ENCODE data around the gene ANXA5. TPM values are rescaled to one million over a fixed set of nuclear protein-coding genes. Genes with fewer than 3 reads are reported as not detected.

Gene ANXA5
- total RNA-seq (10 to 100 TPM; 82.5 to 91.6 TPM), polyA plus RNA-seq (100 to 1,000 TPM in 1 of 2 donors, 10 to 100 TPM in 1; 71.0 to 131 TPM)

DNA sequence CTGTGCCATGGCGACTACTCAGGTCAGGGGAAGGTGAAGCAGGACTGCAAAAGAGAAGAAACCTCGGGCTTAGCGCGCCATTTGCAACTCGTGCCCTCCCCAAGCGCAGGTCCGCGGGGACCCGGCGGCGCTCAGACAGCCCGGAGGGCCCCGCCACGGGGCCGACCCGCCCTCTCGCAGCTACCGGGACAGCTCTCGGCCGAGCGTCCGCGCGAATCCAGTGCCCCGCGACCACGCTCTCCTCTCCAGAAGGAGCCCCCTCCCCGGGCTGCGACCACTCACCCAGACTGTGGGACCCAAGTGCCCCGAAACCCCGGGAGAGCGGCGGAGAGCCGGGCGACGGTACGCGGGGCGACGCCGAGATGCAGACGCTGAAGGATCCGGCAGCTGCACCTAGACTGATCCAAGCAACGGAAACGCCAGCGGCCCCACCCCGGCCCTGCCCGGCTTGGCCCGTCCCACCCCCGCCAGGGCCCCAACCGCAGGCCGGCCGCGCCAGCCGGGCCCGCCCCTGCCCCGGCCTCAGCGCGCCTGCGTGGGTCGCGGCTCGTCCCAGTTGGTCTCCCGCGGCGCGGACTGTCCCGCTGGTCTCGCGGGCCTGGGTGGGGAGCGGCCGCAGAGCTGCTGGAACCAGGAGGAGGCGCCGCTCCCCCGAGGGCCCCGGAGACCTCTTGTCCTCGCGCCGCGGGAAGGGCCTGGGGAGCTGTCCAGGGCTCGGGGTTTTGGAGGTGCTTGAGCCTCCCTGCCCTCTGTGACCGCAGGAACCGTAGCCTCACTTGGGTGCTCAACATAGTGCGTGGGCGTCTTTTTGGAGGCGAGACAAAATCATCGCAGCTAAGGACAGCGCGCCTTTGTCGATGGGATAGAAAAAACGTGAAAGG lies at the start of gene ANXA5:
TSS of gene ANXA5 (minus strand) at position 400 of the 881 bp plus-strand sequence. CDS start at position 9, 391 bp downstream.
- TF ChIP-seq TAF1 (conservative IDR thresholded peaks at IDR 0.05) (peak; percentile 45), EGR1 (IDR thresholded peaks at IDR 0.05; ENCODE audit: low read depth in 2 of 2) (peak; percentile 95), FOXA2 (IDR thresholded peaks at IDR 0.05) (no peak), RAD21 (IDR thresholded peaks at IDR 0.05) (peak; percentile 42 to 58), JUND (IDR thresholded peaks at IDR 0.05) (no peak), NR2F2 (IDR thresholded peaks at IDR 0.05) (peak; percentile 20), RXRA (IDR thresholded peaks at IDR 0.05) (peak in 1 of 2 donors; percentile 24)
- TF ChIP-seq, protein P1, sequence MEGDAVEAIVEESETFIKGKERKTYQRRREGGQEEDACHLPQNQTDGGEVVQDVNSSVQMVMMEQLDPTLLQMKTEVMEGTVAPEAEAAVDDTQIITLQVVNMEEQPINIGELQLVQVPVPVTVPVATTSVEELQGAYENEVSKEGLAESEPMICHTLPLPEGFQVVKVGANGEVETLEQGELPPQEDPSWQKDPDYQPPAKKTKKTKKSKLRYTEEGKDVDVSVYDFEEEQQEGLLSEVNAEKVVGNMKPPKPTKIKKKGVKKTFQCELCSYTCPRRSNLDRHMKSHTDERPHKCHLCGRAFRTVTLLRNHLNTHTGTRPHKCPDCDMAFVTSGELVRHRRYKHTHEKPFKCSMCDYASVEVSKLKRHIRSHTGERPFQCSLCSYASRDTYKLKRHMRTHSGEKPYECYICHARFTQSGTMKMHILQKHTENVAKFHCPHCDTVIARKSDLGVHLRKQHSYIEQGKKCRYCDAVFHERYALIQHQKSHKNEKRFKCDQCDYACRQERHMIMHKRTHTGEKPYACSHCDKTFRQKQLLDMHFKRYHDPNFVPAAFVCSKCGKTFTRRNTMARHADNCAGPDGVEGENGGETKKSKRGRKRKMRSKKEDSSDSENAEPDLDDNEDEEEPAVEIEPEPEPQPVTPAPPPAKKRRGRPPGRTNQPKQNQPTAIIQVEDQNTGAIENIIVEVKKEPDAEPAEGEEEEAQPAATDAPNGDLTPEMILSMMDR (IDR thresholded peaks at IDR 0.05; ENCODE audit: low read depth, low read length, missing input control) = peak; percentile 19
- TF ChIP-seq, protein P2, sequence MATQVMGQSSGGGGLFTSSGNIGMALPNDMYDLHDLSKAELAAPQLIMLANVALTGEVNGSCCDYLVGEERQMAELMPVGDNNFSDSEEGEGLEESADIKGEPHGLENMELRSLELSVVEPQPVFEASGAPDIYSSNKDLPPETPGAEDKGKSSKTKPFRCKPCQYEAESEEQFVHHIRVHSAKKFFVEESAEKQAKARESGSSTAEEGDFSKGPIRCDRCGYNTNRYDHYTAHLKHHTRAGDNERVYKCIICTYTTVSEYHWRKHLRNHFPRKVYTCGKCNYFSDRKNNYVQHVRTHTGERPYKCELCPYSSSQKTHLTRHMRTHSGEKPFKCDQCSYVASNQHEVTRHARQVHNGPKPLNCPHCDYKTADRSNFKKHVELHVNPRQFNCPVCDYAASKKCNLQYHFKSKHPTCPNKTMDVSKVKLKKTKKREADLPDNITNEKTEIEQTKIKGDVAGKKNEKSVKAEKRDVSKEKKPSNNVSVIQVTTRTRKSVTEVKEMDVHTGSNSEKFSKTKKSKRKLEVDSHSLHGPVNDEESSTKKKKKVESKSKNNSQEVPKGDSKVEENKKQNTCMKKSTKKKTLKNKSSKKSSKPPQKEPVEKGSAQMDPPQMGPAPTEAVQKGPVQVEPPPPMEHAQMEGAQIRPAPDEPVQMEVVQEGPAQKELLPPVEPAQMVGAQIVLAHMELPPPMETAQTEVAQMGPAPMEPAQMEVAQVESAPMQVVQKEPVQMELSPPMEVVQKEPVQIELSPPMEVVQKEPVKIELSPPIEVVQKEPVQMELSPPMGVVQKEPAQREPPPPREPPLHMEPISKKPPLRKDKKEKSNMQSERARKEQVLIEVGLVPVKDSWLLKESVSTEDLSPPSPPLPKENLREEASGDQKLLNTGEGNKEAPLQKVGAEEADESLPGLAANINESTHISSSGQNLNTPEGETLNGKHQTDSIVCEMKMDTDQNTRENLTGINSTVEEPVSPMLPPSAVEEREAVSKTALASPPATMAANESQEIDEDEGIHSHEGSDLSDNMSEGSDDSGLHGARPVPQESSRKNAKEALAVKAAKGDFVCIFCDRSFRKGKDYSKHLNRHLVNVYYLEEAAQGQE (IDR thresholded peaks at IDR 0.05) = peak; percentile 95
- peak within 1 kb of the TSS; percentile 81 to 88 for H3K9ac ChIP-seq (ENCODE audit: low read depth in 1 of 2, low read length in 2 of 2)
- no peaks in the 10 kb centered on the region for H3K9me3 ChIP-seq (ENCODE audit: control insufficient read depth in 4 of 4, low read length in 3 of 4)
- 1% methylated on average over 91 of the region's 91 CpGs for WGBS
- no peaks in the 10 kb centered on the region for H3K27me3 ChIP-seq (ENCODE audit: control insufficient read depth in 4 of 4, insufficient read depth in 4 of 4, low read length in 3 of 4)
- peak; percentile 88 for DNase-seq (ENCODE audit: low spot score)
- H3K36me3 ChIP-seq (ENCODE audit: control insufficient read depth in 4 of 4, insufficient read depth in 3 of 4, low read depth in 1 of 4, low read length in 3 of 4) = no peaks in the 10 kb centered on the region
- H3K4me1 ChIP-seq (ENCODE audit: control insufficient read depth in 4 of 4, insufficient read depth in 4 of 4, low read length in 3 of 4) = peaks cover 0 to 12% (median 10%) of the 10 kb centered on the region in 4 donors
- H3K4me3 ChIP-seq (ENCODE audit: low read depth in 1 of 3, low read length in 3 of 3) = peak within 1 kb of the TSS; percentile 85 to 97 (median 95)
- H3K27ac ChIP-seq (ENCODE audit: low read depth in 1 of 2, low read length in 2 of 2) = peak within 1 kb of the TSS; percentile 87 to 96

GRCh38 chr4:121742794-121743193 lies 46.0 kb upstream of the ANXA5 start:
- TF ChIP-seq FOXA2 (IDR thresholded peaks at IDR 0.05) = no peak
- no peak for TF ChIP-seq EGR1 (IDR thresholded peaks at IDR 0.05; ENCODE audit: low read depth in 2 of 2)
- TF ChIP-seq RAD21 (IDR thresholded peaks at IDR 0.05) = no peak
- TF ChIP-seq, protein P2 (IDR thresholded peaks at IDR 0.05) = no peak
- no peak for TF ChIP-seq HNF4G (IDR thresholded peaks at IDR 0.05)
- no peak for TF ChIP-seq FOXA1 (IDR thresholded peaks at IDR 0.05)
- no peak for TF ChIP-seq MAX (IDR thresholded peaks at IDR 0.05)
- H3K36me3 ChIP-seq (ENCODE audit: control insufficient read depth in 4 of 4, insufficient read depth in 3 of 4, low read depth in 1 of 4, low read length in 3 of 4) = no peaks in the 10 kb centered on the region
- no peaks in the 10 kb centered on the region for H3K4me1 ChIP-seq (ENCODE audit: control insufficient read depth in 4 of 4, insufficient read depth in 4 of 4, low read length in 3 of 4)
- no peak overlapping the region for H3K9ac ChIP-seq (ENCODE audit: low read depth in 1 of 2, low read length in 2 of 2)
- no peak for DNase-seq (ENCODE audit: low spot score)
- no peaks in the 10 kb centered on the region for H3K27me3 ChIP-seq (ENCODE audit: control insufficient read depth in 4 of 4, insufficient read depth in 4 of 4, low read length in 3 of 4)
- H3K4me3 ChIP-seq (ENCODE audit: low read depth in 1 of 3, low read length in 3 of 3) = no peak overlapping the region
- no peaks in the 10 kb centered on the region for H3K9me3 ChIP-seq (ENCODE audit: control insufficient read depth in 4 of 4, low read length in 3 of 4)
- 75% methylated on average over 3 of the region's 3 CpGs for WGBS
- no peak overlapping the region for H3K27ac ChIP-seq (ENCODE audit: low read depth in 1 of 2, low read length in 2 of 2)
